GM12878 (cell line): ENCODE measurements around the gene PPP1R1C. TPM values are rescaled to one million over a fixed set of nuclear protein-coding genes. Genes with fewer than 3 reads are reported as not detected.

Experiments used
- polyA plus RNA-seq, 11 experiments: library from polyadenylated mRNA; depleted of rRNA in 4 of 11; unstranded in 6 of 11; stranded (reverse) in 5 of 11; fragments of >200 nt; fragmentation: Nextera tagmentation in 4 of 11; fragmentation: Illumina TruSeq in 1 of 11; extraction: Ambion mirVana in 4 of 11; extraction: Trizol in 1 of 11; gene quantifications; 1 replicate in 1 of 11; 2 replicates in 10 of 11; pipeline versions ENCODE4 v1.2.1 to v1.2.3, GENCODE V29; 2011 to 2016; ENCODE audit warnings: inconsistent platforms in 2 of 11, missing spikeins in 2 of 11, low read depth in 1 of 11
- total RNA-seq, 4 experiments: library from RNA; depleted of rRNA in 3 of 4; stranded (reverse); fragments of >200 nt in 3 of 4; fragmentation: Illumina TruSeq in 1 of 4; extraction: Trizol in 1 of 4; gene quantifications; 2 replicates each; pipeline versions ENCODE4 v1.2.1 to v1.2.3, GENCODE V29; 2013 to 2021
- TF ChIP-seq, protein P1 (sequence below): fragments of 450-650 bp; IDR thresholded peaks from 2 replicates; pipeline ENCODE4 v1.6.1; 2017; ENCODE audit warnings: borderline replicate concordance
- TF ChIP-seq, protein P2 (sequence below): fragments of 450-650 bp; IDR thresholded peaks from 2 replicates; pipeline ENCODE4 v1.6.1; 2017; ENCODE audit warnings: mild to moderate bottlenecking, moderate library complexity
- TF ChIP-seq, protein P3 (sequence below): fragments of 450-650 bp; IDR thresholded peaks from 2 replicates; pipeline ENCODE4 v1.6.1; 2017; ENCODE audit warnings: antibody characterized with exemption, mild to moderate bottlenecking, moderate library complexity

The PPP1R1C gene
- total and polyA plus RNA-seq, 10 of the 15 experiments (the other 5 are each of a cell fraction or from before 2014, with no cell fraction given) = 0.11 TPM; not detected in 9

DNA sequence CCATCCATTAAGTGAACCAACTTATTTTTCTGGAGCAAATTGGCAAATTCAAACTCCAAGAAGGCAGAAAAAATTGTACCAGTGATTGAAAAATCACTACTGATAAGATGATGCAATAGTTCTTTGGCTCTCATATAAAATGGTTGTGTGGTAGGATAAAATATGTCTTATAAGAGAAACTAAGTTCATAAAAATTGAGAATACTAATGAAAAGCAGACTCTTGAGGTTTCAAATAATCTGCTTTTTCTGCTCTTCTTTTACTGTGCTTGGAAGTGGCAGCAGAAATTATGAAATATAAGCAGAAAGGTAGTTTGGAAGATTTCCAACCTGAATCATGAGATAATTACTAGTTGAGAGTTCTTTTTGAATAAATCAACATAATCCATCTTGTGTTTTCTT lies 61.9 kb downstream of the PPP1R1C start (continued):
- TF ChIP-seq, protein P1, sequence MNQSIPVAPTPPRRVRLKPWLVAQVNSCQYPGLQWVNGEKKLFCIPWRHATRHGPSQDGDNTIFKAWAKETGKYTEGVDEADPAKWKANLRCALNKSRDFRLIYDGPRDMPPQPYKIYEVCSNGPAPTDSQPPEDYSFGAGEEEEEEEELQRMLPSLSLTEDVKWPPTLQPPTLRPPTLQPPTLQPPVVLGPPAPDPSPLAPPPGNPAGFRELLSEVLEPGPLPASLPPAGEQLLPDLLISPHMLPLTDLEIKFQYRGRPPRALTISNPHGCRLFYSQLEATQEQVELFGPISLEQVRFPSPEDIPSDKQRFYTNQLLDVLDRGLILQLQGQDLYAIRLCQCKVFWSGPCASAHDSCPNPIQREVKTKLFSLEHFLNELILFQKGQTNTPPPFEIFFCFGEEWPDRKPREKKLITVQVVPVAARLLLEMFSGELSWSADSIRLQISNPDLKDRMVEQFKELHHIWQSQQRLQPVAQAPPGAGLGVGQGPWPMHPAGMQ = no peak
- TF ChIP-seq, protein P2, sequence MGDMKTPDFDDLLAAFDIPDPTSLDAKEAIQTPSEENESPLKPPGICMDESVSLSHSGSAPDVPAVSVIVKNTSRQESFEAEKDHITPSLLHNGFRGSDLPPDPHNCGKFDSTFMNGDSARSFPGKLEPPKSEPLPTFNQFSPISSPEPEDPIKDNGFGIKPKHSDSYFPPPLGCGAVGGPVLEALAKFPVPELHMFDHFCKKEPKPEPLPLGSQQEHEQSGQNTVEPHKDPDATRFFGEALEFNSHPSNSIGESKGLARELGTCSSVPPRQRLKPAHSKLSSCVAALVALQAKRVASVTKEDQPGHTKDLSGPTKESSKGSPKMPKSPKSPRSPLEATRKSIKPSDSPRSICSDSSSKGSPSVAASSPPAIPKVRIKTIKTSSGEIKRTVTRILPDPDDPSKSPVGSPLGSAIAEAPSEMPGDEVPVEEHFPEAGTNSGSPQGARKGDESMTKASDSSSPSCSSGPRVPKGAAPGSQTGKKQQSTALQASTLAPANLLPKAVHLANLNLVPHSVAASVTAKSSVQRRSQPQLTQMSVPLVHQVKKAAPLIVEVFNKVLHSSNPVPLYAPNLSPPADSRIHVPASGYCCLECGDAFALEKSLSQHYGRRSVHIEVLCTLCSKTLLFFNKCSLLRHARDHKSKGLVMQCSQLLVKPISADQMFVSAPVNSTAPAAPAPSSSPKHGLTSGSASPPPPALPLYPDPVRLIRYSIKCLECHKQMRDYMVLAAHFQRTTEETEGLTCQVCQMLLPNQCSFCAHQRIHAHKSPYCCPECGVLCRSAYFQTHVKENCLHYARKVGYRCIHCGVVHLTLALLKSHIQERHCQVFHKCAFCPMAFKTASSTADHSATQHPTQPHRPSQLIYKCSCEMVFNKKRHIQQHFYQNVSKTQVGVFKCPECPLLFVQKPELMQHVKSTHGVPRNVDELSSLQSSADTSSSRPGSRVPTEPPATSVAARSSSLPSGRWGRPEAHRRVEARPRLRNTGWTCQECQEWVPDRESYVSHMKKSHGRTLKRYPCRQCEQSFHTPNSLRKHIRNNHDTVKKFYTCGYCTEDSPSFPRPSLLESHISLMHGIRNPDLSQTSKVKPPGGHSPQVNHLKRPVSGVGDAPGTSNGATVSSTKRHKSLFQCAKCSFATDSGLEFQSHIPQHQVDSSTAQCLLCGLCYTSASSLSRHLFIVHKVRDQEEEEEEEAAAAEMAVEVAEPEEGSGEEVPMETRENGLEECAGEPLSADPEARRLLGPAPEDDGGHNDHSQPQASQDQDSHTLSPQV = no peak
- TF ChIP-seq, protein P3, sequence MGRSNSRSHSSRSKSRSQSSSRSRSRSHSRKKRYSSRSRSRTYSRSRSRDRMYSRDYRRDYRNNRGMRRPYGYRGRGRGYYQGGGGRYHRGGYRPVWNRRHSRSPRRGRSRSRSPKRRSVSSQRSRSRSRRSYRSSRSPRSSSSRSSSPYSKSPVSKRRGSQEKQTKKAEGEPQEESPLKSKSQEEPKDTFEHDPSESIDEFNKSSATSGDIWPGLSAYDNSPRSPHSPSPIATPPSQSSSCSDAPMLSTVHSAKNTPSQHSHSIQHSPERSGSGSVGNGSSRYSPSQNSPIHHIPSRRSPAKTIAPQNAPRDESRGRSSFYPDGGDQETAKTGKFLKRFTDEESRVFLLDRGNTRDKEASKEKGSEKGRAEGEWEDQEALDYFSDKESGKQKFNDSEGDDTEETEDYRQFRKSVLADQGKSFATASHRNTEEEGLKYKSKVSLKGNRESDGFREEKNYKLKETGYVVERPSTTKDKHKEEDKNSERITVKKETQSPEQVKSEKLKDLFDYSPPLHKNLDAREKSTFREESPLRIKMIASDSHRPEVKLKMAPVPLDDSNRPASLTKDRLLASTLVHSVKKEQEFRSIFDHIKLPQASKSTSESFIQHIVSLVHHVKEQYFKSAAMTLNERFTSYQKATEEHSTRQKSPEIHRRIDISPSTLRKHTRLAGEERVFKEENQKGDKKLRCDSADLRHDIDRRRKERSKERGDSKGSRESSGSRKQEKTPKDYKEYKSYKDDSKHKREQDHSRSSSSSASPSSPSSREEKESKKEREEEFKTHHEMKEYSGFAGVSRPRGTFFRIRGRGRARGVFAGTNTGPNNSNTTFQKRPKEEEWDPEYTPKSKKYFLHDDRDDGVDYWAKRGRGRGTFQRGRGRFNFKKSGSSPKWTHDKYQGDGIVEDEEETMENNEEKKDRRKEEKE = no peak
